NCI-H510A (cell line): Measurements from ENCODE around the gene PAPPA2.

Experiments
- DNase-seq: peaks from one replicate; lab custom pipeline; 2025; lab: John Stamatoyannopoulos, UW

The PAPPA2 gene

GRCh38 chr1:176501599-176501998, 38.6 kb downstream of the PAPPA2 start:
- no peak for DNase-seq

- no peak for DNase-seq
These were observed 42.0 kb downstream of the PAPPA2 start for GRCh38 chr1:176504848-176505553.

- no peak for DNase-seq
These were observed 50.0 kb downstream of the PAPPA2 start for GRCh38 chr1:176512966-176513365.

- no peak for DNase-seq
These were observed 52.3 kb downstream of the PAPPA2 start for GRCh38 chr1:176515310-176515709.

- no peak for DNase-seq
These were observed 54.5 kb downstream of the PAPPA2 start for GRCh38 chr1:176517484-176517883.

- no peak for DNase-seq
These were observed 58.2 kb downstream of the PAPPA2 start for GRCh38 chr1:176521211-176521610.

GRCh38 chr1:176522310-176522845, 59.4 kb downstream of the PAPPA2 start:
- no peak for DNase-seq

- no peak for DNase-seq
These were observed 66.6 kb downstream of the PAPPA2 start for GRCh38 chr1:176529395-176530090.

- no peak for DNase-seq
These were observed 68.1 kb downstream of the PAPPA2 start for GRCh38 chr1:176531036-176531435.

GRCh38 chr1:176531921-176532897, 69.2 kb downstream of the PAPPA2 start:
- no peak for DNase-seq

- no peak for DNase-seq
These were observed 70.0 kb downstream of the PAPPA2 start for GRCh38 chr1:176533020-176533419.

- no peak for DNase-seq
These were observed 73.6 kb downstream of the PAPPA2 start for GRCh38 chr1:176536588-176536987.

GRCh38 chr1:176539018-176539417, 76.0 kb downstream of the PAPPA2 start:
- DNase-seq: no peak

- no peak for DNase-seq
These were observed 77.5 kb downstream of the PAPPA2 start for GRCh38 chr1:176540428-176540827.

- no peak for DNase-seq
These were observed 78.7 kb downstream of the PAPPA2 start for GRCh38 chr1:176541663-176542062.

GRCh38 chr1:176542352-176542751, 79.4 kb downstream of the PAPPA2 start:
- no peak for DNase-seq

GRCh38 chr1:176543360-176544129, 80.6 kb downstream of the PAPPA2 start:
- no peak for DNase-seq

GRCh38 chr1:176545034-176545639, 82.2 kb downstream of the PAPPA2 start:
- no peak for DNase-seq

GRCh38 chr1:176546825-176547224, 83.8 kb downstream of the PAPPA2 start:
- DNase-seq: no peak

- DNase-seq: no peak
These were observed 88.2 kb downstream of the PAPPA2 start for GRCh38 chr1:176551146-176551545.
